Hepatic stellate cell (primary cell): ENCODE measurements around the gene KIF21A.

Experiments
- DNase-seq: peaks from one replicate; pipeline ENCODE4 v3.0.0; 2011; ENCODE audit warnings: low spot score

The KIF21A gene

GRCh38 chr12:39431002-39431796 is 11.7 kb downstream of the KIF21A start:
- DNase-seq: no peak

GRCh38 chr12:39429809-39430208 is 13.1 kb downstream of the KIF21A start:
- DNase-seq: no peak

GRCh38 chr12:39427360-39427808 is 15.5 kb downstream of the KIF21A start:
- DNase-seq: no peak

DNA sequence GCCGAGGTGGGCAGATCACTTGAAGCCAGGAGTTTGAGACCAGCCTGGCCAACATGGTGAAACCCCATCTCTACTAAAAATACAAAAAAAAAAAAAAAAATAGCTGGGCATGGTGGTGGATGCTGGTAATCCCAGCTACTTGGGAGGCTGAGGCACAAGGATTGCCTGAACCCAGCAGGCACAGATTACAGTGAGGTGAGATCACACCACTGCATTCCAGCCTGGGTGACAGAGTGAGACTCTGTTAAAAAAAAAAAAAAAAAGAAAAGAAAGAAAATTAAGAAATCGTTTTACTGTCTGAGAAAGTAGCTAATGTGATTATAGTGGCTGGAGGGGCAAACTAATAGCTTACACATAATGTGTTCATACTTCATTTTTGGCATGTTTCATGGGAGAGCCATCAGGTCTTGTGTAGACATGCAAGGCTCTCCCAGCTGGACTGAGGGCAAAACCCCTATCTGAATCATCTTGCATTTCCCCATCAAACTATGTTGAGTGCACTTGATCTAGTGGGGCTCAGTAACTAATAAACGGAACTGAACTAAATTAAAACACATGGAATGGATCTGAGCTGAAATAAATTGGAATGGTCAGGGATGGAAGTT is 16.2 kb downstream of the KIF21A start:
- DNase-seq: no peak

DNA sequence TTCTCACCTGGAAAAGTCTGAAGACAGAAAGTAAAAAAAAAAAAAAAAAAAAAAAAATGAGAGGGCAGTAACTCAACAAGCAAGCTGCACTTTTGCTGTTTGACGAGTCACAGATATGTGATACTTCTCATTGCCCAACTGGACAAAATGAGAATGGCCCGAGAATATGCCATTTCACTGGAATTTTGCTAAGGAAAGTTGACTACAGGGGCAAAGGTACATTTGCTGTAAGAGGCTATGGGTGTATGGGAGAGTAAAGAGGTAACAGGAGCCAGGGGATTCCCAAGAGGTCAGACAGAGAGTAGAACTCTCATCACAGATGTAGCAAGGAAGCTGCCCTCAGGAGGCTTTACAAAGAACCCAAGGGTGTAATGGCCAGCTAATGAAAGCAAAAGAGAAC is 22.9 kb downstream of the KIF21A start:
- no peak for DNase-seq

- no peak for DNase-seq
Observed at GRCh38 chr12:39419471-39419870, 23.4 kb downstream of the KIF21A start.

DNA sequence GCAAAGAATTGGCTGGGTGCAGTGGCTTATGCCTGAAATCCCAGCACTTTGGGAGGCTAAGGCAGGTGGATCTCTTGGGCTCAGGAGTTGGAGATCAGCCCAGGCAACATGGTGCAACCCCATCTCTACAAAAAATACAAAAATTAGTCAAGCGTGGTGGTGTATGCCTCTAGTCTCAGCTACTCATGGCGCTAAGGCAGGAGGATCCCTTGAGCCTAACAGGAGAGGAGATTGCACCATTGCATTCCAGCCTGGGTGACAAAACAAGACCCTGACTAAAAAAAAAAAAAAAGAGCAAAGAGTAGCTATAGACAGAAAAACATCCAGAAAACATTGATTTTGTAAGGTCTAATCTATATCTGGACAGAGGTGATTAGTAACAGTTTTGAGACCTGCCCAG is 25.0 kb downstream of the KIF21A start:
- no peak for DNase-seq

DNA sequence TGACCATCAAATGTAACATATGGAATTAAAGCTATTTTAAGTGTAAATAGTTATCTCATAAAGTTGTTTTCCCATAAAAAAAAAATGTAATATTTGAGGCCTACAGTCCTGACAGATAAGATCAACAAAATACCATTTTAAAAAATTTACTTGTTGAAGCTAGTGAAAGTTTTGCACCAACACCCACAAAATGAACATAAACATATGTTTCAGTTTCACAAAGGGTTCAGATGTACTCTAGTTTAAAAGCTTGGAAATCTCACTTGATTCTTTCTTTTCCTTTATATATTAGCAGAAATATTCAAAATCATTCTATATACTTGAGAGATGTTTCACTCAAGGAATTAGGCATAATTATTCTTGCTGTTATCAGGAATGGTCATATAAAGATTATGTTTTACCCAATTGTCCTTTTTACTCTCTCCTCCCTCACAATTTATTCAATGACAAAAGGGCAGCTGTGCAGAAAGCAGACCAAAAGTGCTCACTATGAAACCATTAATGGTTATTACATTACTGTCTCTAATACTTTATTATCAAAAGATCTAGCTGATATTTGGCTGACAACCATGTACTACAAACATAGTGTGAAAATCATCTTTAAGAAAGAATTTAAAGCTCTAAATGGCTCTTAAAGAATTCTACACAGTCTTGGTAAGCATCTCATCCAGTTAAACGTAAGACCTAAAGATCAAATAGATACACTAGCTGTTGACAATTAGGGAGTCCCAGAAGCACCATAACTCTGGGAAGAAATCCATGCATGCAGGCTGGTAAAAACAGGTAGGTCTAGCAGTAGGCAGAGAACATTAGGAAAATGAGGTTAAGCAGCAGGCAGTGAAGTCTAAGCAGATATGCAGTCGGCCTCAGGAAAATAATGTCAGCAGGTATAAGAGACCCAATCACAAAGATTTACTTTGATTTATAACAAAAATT is 28.8 kb downstream of the KIF21A start:
- DNase-seq: no peak

GRCh38 chr12:39412210-39412609 is 30.7 kb downstream of the KIF21A start:
- DNase-seq: no peak

- no peak for DNase-seq
Observed at GRCh38 chr12:39406262-39406661, 36.7 kb downstream of the KIF21A start.

DNA sequence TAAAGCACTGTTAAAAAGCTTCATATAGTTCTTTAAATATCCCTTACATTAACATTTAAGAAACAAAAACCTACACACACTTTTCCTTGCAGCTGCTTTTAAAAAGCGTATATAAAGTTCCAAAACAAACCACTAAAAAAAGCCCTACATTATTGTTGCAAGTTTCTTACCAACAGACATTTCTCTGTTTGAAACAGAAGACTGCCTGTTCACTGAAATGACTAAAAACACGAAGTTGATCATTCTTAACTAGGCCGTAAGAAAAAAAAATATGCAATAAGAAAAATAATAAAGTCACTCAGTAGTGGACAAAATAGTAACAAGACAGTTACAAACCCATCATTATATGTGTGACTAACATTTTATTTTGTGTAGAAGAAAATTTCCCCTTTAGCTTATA is 37.3 kb downstream of the KIF21A start:
- DNase-seq: no peak

DNA sequence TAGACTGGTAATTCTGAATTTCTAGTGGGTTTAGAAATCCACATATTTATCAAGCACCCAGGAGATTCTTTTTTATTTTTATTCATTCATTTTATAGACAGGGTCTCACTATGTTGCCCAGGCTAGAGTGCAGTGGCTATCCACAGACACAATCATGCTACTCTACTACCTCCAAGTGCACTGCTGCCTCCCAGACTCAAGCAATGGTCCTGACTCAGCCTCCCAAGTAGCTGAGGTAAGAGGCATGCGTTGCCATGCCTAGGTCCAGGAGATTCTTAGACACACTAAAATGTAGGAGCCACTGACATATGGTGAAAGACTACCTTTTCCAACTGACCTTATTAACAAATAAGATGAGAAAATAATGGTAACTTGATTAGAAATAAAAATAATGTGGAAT is 38.9 kb downstream of the KIF21A start:
- DNase-seq: no peak

DNA sequence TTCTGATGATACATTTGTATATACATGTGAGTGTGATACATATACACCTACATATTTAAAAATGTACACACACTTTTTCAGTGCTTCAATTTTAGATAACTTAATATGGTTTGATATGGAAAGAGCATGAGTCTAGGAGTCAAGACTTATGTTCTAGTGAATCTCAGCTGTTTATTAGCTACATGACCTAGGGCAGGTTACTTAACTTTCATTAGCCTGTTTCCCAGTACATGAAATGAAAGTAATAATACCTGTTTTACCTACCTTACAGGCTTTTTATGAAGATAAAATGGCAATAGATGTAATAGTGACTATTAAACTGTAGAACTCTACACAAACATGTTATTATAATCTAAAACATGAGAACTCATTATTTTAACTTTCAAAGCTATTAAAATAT is 39.5 kb downstream of the KIF21A start:
- no peak for DNase-seq

GRCh38 chr12:39402922-39403321 is 40.0 kb downstream of the KIF21A start:
- DNase-seq: no peak

- DNase-seq: no peak
Observed at GRCh38 chr12:39401459-39401858, 41.5 kb downstream of the KIF21A start.

DNA sequence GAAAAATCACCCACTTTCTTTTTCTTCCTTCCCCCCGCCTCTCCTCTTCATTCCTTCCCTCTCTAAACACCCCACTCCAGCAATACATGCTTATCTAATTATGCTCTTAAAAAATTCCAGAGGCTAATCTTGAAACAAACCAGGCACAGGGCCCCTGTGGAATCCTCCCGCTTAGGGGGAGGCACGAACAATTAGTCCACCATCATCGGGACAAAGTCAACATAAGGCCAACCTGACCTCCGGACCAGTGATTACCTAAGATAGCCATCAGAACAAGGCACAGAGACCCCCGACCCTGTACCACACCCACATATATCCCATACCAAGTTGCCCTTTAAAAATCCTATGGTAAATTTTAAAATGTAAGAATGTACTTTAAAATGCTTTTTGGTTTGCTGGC is 47.1 kb downstream of the KIF21A start:
- DNase-seq: no peak

DNA sequence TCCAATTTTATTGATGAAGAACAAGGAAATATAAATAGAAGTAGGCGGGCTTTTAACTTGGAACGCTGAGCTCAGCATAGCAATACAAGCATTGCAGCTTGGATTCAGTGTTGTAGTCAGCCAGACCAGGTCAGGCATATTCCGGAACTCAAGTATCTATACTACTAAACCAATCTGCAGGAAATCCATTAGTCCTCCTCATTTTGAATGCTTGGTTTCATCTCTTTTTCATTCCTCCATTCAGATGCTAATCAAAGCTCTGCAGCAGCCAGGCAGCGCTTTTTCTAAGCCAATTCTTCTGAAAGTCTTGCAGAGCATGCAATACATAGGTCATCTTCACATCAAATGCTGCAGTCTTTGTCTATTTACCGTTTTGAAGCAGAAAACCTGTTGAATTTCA is 49.0 kb downstream of the KIF21A start:
- DNase-seq: no peak

DNA sequence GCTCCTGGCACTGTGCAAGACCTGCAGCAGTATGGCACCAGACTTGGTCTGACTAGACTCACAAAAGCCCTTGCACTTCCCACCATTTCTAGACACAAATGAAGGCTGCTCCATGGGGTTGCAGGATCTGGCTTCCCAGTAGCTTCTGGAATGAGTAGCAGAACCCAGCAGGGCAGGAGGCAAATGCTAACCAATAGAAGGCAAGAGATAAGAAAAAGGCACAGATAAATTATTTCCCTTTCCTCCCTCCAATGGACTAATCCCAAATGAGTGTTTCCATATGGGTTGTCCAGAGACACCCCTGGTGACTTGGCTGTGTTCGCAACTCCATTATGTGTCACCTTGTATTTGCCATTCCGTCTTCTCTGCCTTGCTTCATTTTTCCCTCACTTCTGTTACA is 49.7 kb downstream of the KIF21A start:
- no peak for DNase-seq

- DNase-seq: no peak
Observed at GRCh38 chr12:39392154-39392925, 50.6 kb downstream of the KIF21A start.

DNA sequence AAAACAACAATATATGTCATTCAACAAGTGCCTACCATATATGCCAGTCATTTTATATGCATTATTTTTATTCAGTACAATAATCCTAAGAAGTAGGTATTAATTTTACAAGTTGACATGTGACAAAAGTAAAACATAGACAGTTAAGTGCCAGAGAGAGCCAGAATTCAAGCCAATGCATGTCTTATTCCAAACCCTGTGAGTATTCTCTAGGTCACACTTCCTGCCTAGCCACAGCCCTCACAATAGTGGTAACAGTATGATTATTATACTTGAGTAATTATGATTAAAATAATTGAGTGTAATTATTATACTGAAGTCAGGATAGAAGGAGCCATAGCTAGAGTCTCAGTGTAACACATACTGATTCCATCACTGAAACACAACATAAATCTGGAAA is 52.2 kb downstream of the KIF21A start:
- DNase-seq: no peak

- DNase-seq: no peak
Observed at GRCh38 chr12:39389399-39390150, 53.3 kb downstream of the KIF21A start.
